ENCODE data around the gene TXNDC2. TPM values are rescaled to one million over a fixed set of nuclear protein-coding genes. Genes with fewer than 3 reads are reported as not detected.
"Not testable (repeated sequence)": the region's sequence is repeated elsewhere in the genome, so short reads cannot be mapped to it uniquely, and the experiment has no call there.

Gene TXNDC2
- total and polyA plus RNA-seq, 2 of the 4 experiments (the other 2 are of a cell fraction) = 0.18 TPM; not detected in 1

DNA sequence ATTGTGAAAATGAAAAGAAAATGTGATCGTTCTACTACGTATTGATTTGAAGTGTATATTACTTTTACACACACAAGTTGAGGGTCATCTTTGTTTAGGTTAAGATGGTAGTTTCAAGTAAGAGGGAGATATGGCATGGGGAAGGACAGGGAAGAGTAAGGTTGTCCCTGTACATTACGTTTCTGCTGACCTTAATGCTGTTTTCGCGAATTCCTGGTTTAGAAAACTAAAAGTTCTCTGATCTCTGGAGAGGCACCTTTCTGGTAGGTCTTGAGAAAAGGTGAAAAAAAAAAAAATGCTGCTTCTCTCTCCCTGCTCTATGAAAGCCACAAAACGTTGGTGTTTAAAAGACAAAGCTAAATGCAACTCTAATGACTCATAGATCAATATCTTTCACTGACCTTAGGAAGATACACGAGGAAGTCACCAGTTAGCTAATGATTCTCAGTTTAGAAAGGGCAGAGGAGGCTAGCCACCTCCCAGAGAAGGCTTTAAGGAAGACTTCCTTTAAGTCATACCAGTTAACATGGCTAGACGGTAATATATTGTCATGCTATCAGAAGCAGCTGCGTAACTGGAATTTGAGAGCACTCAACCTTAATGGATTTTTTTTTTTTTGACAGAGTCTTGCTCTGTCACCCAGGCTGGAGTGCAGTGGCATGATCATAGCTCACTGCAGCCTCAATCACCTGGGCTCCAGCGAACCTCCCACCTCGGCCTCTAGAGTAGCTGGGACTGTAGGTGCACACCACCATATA, 13.2 kb downstream of the TXNDC2 start (continued):
- TF ChIP-seq RFX5 (IDR thresholded peaks at IDR 0.05; ENCODE audit: low read depth, low read length) = no peak

DNA sequence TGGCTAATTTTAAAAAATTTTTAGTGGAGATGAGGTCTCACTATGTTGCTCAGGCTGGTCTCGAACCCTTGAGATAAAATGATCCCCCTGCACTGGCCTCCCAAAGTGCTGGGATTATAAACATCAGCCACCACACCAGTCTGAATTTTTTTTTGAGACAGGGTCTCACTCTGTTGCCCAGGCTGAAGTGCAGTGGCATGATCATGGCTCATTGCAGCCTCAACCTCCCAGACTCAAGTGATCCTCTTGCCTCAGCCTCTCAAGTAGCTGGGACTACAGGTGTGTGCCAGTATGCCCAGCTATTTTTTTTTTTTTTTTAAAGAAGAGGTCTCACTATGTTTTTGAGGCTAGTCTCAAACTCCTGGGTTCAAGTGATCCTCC, 13.8 kb downstream of the TXNDC2 start:
- H3K36me3 ChIP-seq (ENCODE audit: control insufficient read depth, insufficient read depth, low read length); H3K4me1 ChIP-seq (ENCODE audit: control insufficient read depth, insufficient read depth, low read length); BruUV-seq (replicated peaks); in situ Hi-C loops (cut with MboI; ENCODE audit: low sequenced_read_pairs); H2BK20ac ChIP-seq (ENCODE audit: low read depth, low read length); H2AK9ac ChIP-seq (replicated peaks; ENCODE audit: low read depth, low read length, poor library complexity); H3K27me3 ChIP-seq (ENCODE audit: control insufficient read depth, insufficient read depth, low read length); dilution Hi-C loops (cut with HindIII; ENCODE audit: low sequenced_read_pairs, unreplicated experiment); H3K9me1 ChIP-seq (ENCODE audit: insufficient read depth, low read length); H3K27ac ChIP-seq (ENCODE audit: insufficient read depth, low read length); DNase-seq; H2BK15ac ChIP-seq (ENCODE audit: low read depth, low read length); H3K23ac ChIP-seq (ENCODE audit: low read depth, low read length); intact Hi-C loops (cut with micrococcal nuclease); H2AK5ac ChIP-seq (ENCODE audit: low read depth, low read length); H3K9me3 ChIP-seq (ENCODE audit: control insufficient read depth, insufficient read depth, low read length); H2AFZ ChIP-seq (replicated peaks; ENCODE audit: low read length, poor library complexity); H3K14ac ChIP-seq (replicated peaks; ENCODE audit: low read depth, low read length); H3K56ac ChIP-seq (ENCODE audit: extremely low read depth, insufficient read depth, low read length); H4K20me1 ChIP-seq (ENCODE audit: insufficient read depth, low read length); H3K4ac ChIP-seq (ENCODE audit: low read depth, low read length); H4K91ac ChIP-seq (ENCODE audit: insufficient read depth, low read depth, low read length); H3K9ac ChIP-seq (ENCODE audit: low read depth, low read length); H2BK5ac ChIP-seq (ENCODE audit: low read depth, low read length, poor library complexity, severe bottlenecking); H3K4me3 ChIP-seq (ENCODE audit: insufficient read depth, low read depth, low read length); ATAC-seq (ENCODE audit: low read depth); H4K5ac ChIP-seq (ENCODE audit: low read depth, low read length); H4K8ac ChIP-seq (ENCODE audit: low read depth in 2 of 2, low read length in 2 of 2); H2BK120ac ChIP-seq (ENCODE audit: low read depth, low read length); H3K18ac ChIP-seq (ENCODE audit: low read depth, low read length); H3K79me1 ChIP-seq (ENCODE audit: low read depth in 1 of 2, low read length in 2 of 2); H3K4me2 ChIP-seq (ENCODE audit: low read depth, low read length): not testable (repeated sequence)
- ChIA-PET POLR2A (ENCODE audit: unreplicated experiment) (interaction anchor here (0.5 kb wide), 1 partner anchor 993 kb away, joined by 3 read pairs; no protein-coding TSS in a partner anchor), CTCF (interaction anchor here (0.8 kb wide), 1 partner anchor 41 kb away, joined by 3 read pairs; no protein-coding TSS in a partner anchor)
- no CpG with 5 or more reads among the region's 1 CpG for WGBS, 2 experiments (ENCODE audit: extremely low coverage in 2 of 2, insufficient read length in 1 of 2)
